H1 (cell line): Measurements from ENCODE around the gene IFRD1.

Experiments used
- EP300 ChIP-seq, 2 experiments: IDR thresholded peaks; 1 replicate in 1 of 2; 2 replicates in 1 of 2; pipeline ENCODE4 v1.6.1; 2011 to 2012; ENCODE audit warnings: low read depth in 2 of 2, low read length in 2 of 2, mild to moderate bottlenecking in 2 of 2, borderline replicate concordance in 1 of 2, inconsistent platforms in 1 of 2, moderate library complexity in 1 of 2
- EZH2 ChIP-seq: fragments of 200-600 bp; sonication (generic); IDR thresholded peaks from 2 replicates; pipeline ENCODE4 v1.7.1; 2012; ENCODE audit warnings: low read depth, mild to moderate bottlenecking, moderate library complexity, low read length, inconsistent platforms; ENCODE audit not compliant: severe bottlenecking
- GABPA ChIP-seq: IDR thresholded peaks from 2 replicates; pipeline ENCODE4 v1.6.1; 2011; ENCODE audit warnings: mild to moderate bottlenecking, low read length, moderate library complexity, borderline replicate concordance; ENCODE audit not compliant: insufficient read depth
- JUND ChIP-seq: IDR thresholded peaks from 2 replicates; pipeline ENCODE4 v1.6.1; 2011; ENCODE audit warnings: mild to moderate bottlenecking, improper control_type of control experiment, low read length
- POLR2A ChIP-seq, 2 experiments: IDR thresholded peaks; 1 replicate in 1 of 2; 2 replicates in 1 of 2; pipeline ENCODE4 v1.6.1; 2011; ENCODE audit warnings: low read depth in 2 of 2, low read length in 2 of 2, mild to moderate bottlenecking in 2 of 2; ENCODE audit errors: control extremely low read depth in 1 of 2
- POLR2AphosphoS5 ChIP-seq: IDR thresholded peaks from 2 replicates; pipeline ENCODE4 v1.6.1; 2011; ENCODE audit warnings: low read depth, low read length
- SUZ12 ChIP-seq: fragments of 200-600 bp; sonication (generic); IDR thresholded peaks from 2 replicates; pipeline ENCODE4 v1.6.1; 2012; ENCODE audit warnings: mild to moderate bottlenecking, inconsistent platforms, low read length, moderate library complexity, mixed read lengths
- TBP ChIP-seq: IDR thresholded peaks from 2 replicates; pipeline ENCODE4 v1.6.1; 2011; ENCODE audit warnings: low read depth, low read length, improper control_type of control experiment
- TEAD4 ChIP-seq: IDR thresholded peaks from 2 replicates; pipeline ENCODE4 v1.6.1; 2012; ENCODE audit warnings: low read depth, low read length, inconsistent platforms, mixed read lengths
- ZNF274 ChIP-seq: IDR thresholded peaks from 2 replicates; pipeline ENCODE4 v1.7.0; 2012; ENCODE audit warnings: low read length, borderline replicate concordance; ENCODE audit errors: extremely low read depth
- TF ChIP-seq, protein P1 (sequence below), 3 experiments: IDR thresholded peaks; 1 replicate in 2 of 3; 2 replicates in 1 of 3; pipeline versions ENCODE4 v1.5.1 to v1.6.1; 2011; ENCODE audit warnings: low read length in 3 of 3, mild to moderate bottlenecking in 3 of 3, inconsistent platforms in 2 of 3, low read depth in 1 of 3, moderate library complexity in 1 of 3; ENCODE audit not compliant: insufficient read depth in 1 of 3; ENCODE audit errors: control extremely low read depth in 1 of 3
- TF ChIP-seq, protein P2 (sequence below): IDR thresholded peaks from 2 replicates; pipeline ENCODE4 v1.6.1; 2012; ENCODE audit warnings: inconsistent platforms
- TF ChIP-seq, protein P3 (sequence below): IDR thresholded peaks from 2 replicates; pipeline ENCODE4 v1.6.1; 2012; ENCODE audit warnings: inconsistent platforms

DNA sequence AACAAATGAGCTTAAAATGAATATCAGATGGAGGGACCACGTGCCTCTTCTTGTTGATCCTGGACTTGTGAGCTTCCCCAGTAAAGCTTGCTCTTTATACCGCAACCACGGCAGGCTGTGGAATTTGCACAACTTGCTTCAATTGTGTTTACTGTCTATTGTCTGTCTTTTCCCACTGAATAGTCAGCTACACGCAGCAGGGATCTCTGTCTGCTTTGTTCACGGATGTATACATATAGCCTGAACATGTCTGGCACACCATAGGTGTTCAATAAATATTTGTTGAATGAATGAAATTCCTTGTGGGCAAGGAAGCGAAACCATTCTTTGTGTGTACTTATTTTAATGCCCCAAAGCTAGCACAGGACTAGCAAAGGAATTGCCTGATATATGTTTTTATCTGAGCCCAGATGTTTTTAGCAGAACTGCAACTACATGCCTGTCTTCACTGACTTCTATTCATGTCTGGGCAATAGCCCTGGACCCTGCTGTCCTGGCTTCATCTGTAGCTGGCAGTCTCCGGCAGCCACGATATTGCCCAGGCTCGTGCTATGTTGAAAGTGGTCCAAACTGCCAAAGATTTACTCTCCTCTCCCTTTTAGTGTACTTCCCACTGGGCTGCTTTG, 29.9 kb upstream of the IFRD1 start:
- TF ChIP-seq POLR2A (IDR thresholded peaks at IDR 0.05; ENCODE audit: control extremely low read depth in 1 of 2, low read depth in 2 of 2, low read length in 2 of 2) = no peak
- no peak for TF ChIP-seq GABPA
- no peak for TF ChIP-seq ZNF274
- TF ChIP-seq POLR2AphosphoS5 = no peak
- TF ChIP-seq, protein P1, sequence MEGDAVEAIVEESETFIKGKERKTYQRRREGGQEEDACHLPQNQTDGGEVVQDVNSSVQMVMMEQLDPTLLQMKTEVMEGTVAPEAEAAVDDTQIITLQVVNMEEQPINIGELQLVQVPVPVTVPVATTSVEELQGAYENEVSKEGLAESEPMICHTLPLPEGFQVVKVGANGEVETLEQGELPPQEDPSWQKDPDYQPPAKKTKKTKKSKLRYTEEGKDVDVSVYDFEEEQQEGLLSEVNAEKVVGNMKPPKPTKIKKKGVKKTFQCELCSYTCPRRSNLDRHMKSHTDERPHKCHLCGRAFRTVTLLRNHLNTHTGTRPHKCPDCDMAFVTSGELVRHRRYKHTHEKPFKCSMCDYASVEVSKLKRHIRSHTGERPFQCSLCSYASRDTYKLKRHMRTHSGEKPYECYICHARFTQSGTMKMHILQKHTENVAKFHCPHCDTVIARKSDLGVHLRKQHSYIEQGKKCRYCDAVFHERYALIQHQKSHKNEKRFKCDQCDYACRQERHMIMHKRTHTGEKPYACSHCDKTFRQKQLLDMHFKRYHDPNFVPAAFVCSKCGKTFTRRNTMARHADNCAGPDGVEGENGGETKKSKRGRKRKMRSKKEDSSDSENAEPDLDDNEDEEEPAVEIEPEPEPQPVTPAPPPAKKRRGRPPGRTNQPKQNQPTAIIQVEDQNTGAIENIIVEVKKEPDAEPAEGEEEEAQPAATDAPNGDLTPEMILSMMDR (IDR thresholded peaks at IDR 0.05; ENCODE audit: control extremely low read depth in 1 of 3, insufficient read depth in 1 of 3, low read depth in 1 of 3, low read length in 3 of 3) = no peak
- TF ChIP-seq TEAD4 = no peak
- TF ChIP-seq JUND = no peak
- TF ChIP-seq SUZ12 = no peak
- TF ChIP-seq TBP = no peak
- TF ChIP-seq EZH2 = no peak
- no peak for TF ChIP-seq EP300 (IDR thresholded peaks at IDR 0.05; ENCODE audit: borderline replicate concordance in 1 of 2, low read depth in 2 of 2, low read length in 2 of 2)
- TF ChIP-seq, protein P2, sequence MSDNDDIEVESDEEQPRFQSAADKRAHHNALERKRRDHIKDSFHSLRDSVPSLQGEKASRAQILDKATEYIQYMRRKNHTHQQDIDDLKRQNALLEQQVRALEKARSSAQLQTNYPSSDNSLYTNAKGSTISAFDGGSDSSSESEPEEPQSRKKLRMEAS = no peak
- TF ChIP-seq, protein P3, sequence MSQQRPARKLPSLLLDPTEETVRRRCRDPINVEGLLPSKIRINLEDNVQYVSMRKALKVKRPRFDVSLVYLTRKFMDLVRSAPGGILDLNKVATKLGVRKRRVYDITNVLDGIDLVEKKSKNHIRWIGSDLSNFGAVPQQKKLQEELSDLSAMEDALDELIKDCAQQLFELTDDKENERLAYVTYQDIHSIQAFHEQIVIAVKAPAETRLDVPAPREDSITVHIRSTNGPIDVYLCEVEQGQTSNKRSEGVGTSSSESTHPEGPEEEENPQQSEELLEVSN = no peak
